GM19324 (cell line): ENCODE measurements around the gene SNORC.

ENCODE experiments used
- ATAC-seq: cut with Tn5 transposase; IDR thresholded peaks from one replicate; pipeline ENCODE4 v1.9.1; 2021; ENCODE audit warnings: mild to moderate bottlenecking, moderate library complexity; ENCODE audit not compliant: unreplicated experiment, low FRiP score

SNORC gene

GRCh38 chr2:232880764-232881351 is 10.8 kb downstream of the SNORC start:
- ATAC-seq: no peak

GRCh38 chr2:232882085-232882484 is 12.0 kb downstream of the SNORC start:
- ATAC-seq: no peak

- no peak for ATAC-seq
Measured at GRCh38 chr2:232882505-232883115, 12.5 kb downstream of the SNORC start.

- no peak for ATAC-seq
Measured at GRCh38 chr2:232883116-232883721, 13.2 kb downstream of the SNORC start.

DNA sequence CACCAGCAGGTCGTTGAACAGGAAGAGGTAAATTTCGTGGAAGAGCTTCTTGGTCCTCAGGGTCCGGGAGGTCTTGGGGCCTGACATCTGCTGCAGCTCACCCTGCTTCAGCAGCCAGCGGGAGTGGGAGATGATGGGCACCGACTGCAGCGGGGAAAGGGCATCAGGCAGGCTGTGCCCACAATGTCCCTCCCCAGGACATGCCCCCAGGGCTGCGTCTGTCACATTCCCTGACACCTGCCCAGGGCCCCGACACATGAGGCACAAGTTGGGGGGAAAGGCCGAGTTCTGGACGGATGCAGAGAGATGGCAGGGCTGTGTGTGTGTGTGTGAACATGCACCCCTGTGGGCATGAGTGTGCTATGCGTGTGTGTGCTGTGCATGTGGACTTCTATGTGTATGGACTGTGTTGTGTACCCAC is 13.9 kb downstream of the SNORC start:
- no peak for ATAC-seq

GRCh38 chr2:232884549-232885263 is 14.6 kb downstream of the SNORC start:
- ATAC-seq: no peak

GRCh38 chr2:232885264-232885961 is 15.3 kb downstream of the SNORC start:
- no peak for ATAC-seq

DNA sequence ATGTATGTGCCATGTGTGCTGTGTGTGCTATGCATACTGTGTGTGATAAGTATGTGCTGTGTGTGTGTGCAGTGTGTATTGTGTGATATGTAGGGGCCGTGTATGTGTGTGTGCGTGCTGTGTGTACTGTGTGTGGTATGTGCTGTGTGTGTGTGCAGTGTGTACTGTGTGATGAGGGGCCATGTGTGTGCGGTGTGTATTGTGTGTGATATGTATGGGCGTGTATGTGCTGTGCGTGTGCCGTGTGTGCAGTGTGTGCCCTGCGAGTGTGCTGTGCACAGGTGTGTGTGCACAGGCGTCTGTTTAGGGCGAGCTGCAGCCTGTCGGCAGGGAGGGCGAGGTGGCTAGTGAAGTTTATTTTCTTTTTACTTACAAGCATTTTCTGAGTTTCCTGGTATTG is 16.1 kb downstream of the SNORC start:
- ATAC-seq: no peak

GRCh38 chr2:232886632-232887031 is 16.6 kb downstream of the SNORC start:
- no peak for ATAC-seq

DNA sequence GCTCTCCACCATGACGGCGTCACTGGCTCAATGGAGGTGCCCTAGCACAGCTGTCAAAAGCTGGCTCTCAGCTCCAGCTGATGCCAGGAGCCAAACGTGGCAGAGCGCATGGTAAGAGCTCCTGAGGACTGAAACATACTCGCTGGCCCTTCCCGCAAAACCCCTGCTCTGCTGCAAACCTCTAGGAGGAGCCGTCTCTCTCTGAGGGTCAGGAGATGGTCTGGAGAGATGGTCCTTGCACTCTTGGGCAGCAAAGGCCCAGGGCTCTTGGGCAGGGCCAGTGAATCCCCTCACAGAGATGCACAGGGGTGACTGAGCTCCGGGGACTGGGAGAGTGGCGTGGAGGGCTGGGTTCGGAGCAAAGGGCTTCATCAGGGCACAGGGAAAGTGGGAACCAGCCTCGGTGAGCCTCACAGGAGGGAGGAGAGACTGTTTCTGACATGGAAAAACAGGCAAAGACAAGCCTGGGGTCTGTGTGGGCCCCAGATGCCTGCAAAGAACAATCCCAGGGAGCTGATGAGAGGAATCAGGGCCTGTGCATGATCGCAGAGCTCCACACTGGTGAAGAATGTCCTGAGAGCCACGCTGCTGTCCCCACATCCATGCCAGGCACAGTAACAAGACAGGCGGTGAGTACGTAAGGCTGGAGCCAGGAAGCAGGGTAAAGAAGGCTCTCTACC is 17.2 kb downstream of the SNORC start:
- no peak for ATAC-seq

GRCh38 chr2:232888099-232888836 is 18.2 kb downstream of the SNORC start:
- ATAC-seq: no peak

DNA sequence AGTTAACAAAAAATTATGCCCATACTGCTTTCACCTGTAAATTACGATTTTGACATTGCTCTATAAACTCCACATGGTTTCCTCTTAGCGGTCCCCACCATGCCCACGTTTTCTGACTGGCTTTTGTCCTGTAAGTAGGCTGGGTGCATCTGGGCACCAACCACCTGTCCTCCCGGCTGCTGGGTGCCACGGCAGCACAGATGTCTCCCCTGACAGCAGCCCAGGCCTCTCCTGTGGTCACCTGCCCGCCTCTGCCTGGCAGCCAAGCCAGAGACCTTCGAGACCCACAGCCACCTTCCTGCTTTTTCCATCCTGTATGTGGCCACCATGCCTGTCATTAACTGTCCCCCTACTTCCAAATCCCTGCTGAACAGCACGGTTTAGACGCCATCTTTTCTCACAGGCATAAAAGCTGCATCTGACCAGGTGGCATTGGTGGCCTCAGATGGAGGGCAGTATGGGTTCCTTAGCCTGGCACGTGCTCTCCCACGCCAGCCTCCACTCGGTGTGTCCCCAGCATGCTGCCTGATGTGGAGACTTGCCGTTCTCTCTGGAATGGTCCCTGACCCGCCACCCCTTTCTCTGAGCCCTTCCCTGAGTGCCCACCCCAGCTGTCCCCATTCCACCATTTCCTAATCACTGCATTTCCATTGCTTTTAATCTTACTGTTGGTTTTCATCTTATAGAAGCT is 18.9 kb downstream of the SNORC start:
- no peak for ATAC-seq

DNA sequence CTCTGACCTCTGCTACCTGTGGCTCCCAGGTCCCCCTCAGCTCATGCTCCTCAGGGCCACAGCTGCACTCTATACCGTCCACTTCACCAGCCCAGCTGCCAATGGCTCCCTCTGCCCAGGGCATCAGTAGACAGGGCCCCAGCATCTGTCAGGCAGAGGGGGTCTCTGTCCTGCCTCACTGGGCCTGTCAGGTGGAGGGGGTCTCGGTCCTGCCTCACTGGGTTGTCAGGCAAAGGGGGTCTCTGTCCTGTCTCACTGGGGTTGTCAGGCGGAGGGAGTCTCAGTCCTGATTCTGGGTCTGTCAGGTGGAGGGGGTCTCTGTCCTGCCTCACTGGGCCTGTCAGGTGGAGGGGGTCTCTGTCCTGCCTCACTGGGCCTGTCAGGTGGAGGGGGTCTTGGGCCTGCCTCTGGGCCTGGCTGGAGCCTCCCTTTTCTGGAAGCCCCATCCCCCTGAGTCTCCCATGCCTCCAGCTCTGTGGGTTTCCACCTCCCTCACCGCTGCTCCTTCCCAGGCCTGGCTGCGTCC is 19.9 kb downstream of the SNORC start:
- ATAC-seq: no peak

DNA sequence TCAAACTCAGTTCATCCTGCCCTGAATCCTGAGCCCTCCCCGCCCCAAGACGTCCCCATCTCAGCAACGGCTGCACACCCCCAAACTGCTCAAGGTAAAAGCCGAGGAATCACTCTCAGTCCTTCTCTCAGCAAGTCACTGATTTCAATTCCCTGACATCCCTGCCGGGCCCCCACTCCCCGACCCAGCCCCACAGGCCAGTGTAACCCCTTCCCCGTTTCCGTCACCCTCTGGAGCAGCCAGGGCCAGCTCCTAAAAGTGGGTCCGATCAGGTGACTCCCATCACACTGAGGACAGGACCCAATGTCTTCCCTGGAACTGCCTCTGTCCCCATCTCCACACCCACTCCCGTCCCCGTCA is 20.5 kb downstream of the SNORC start:
- no peak for ATAC-seq

DNA sequence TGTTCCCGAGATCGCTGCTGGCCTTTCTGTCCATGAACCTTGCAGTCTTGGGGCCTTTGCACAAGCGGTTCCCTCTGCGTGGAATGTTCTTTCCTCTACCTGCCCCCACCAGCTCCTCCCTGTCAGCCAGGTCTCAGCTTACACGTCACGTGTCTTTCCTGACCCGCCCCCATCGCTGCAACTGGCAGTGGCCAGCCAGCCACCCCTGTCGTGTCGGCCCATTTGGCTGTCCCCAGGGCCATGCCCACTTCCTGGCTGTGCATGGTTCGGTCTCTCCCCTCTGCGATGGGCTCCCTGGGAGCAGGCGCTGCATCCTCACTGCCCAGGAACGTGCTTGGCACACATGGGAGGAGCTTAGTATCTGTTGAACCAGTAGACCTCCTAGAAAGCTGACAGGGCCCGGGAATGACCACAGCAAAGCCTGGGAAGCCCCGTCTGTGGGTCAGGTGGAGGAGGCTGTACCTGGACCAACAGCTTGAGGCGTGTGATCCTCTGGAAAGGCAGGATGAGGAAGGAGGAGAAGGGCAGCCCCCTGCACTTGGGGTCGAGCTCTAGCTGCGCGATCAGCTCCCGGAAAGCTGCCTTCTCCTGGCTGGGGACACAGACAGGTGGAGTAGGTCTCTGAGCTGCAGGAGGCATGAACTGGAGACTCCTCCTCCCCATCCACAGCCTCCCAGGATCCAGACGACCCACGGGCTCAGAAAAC is 21.0 kb downstream of the SNORC start:
- no peak for ATAC-seq

DNA sequence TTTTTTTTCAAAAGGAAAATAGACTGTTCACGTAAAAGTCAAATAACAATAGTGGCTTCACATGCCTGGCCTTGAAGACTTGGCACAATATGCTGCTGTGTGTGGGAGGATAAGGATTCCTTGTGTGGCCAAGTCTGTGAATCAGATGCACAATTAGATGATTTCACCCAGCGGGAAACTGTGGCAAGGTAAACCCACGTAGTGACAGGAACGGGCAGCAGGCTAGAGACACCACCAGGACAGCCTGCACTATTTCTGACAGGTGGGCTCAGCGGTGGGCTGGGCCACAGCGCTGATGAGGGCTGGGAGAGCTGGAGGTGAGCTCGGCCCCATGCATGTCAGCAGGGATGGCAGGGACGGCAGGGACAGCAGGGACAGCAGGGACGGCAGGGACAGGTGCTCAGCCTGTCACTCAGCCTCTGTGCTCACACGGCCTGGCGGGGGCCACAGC is 21.6 kb downstream of the SNORC start:
- ATAC-seq: no peak

GRCh38 chr2:232892221-232892620 is 22.2 kb downstream of the SNORC start:
- ATAC-seq: no peak

DNA sequence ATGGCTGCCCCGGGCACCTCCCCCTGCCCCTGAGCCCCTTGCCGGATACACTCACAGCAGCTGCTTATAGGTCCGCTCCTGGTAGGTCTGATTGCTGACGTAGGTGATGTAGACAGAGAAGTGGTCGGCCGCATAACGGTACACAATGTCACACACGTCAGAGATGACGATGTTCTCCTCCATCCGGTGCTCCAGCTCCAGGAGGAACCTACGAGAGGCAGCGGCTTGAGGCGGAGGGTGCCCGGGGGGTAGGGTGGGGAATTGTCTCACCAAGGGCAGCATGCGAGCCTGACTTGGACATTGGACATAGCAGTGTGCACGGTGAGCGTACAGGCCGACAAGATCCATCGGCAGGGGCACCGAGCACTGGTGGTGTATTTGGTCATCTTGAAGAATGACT is 22.8 kb downstream of the SNORC start:
- no peak for ATAC-seq
